Rectal smooth muscle tissue (tissue), 1 donor: ENCODE measurements around the gene TUBA4A.
A peak's percentile ranks its signal among the peaks of the same experiment; 100 is the strongest.

Source experiments
- H3K27ac ChIP-seq: one replicate; pipeline ENCODE4 v1.7.0; 2013; ENCODE audit warnings: low read depth, low read length, inconsistent platforms
- H3K27me3 ChIP-seq: one replicate; pipeline ENCODE4 v1.7.0; 2013; ENCODE audit warnings: low read length; ENCODE audit not compliant: control insufficient read depth, insufficient read depth
- H3K36me3 ChIP-seq: one replicate; pipeline ENCODE4 v1.7.0; 2013; ENCODE audit warnings: low read length; ENCODE audit not compliant: control insufficient read depth, insufficient read depth
- H3K4me1 ChIP-seq: one replicate; pipeline ENCODE4 v1.7.0; 2013; ENCODE audit warnings: low read length; ENCODE audit not compliant: control insufficient read depth, insufficient read depth
- H3K4me3 ChIP-seq: one replicate; pipeline ENCODE4 v1.7.0; 2013; ENCODE audit warnings: low read length
- H3K9ac ChIP-seq: one replicate; pipeline ENCODE4 v1.7.0; 2013; ENCODE audit warnings: low read length

The TUBA4A gene

DNA sequence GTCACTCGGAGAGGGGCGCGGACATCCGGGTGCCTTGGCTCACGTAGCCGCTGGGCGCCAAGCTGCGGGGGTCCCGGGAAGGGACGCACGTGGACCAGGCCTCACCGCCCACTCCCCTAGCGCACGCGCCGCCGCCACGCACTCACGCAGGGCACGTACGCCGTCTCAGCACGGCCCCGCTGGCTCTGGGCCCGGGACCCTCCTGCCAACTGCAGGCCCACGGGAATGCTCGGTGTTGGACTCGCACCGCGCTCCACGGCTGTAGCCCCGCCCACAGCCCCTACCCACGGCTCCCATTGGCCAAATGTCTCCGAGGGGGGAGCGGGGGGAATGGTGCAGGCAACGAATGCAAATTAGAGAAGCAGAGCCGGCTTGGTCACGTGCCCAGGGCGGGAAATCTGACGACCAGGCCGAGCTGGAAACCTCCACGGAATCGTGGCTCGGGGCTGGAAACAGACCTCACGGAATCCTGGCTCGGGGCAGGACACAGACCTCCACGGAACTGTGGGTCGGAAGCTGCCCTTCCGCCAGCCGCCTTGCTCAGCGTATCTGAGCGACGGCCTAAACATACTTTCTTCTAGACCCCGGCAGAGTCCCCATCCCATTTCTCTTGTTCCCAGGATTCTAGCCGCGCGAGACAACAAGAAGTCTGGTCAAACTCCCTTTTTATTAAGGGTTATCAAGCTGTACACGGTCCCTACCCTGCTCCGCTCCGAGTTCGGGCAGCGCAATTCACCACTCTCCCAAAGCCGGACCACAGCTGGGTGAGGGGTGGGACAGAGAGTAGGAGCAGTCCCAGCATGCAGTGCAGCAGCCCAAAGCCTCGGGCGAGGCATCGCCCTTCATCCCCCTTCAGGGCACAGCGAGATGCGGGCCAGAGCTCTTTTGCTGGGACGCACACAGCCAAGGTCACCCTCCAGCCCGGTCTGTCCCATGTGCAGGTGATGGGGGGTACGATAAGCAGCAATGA is 34.7 kb downstream of the TUBA4A start, which contains the start of gene ABCB6:
Gene ABCB6, minus strand, starts transcription at position 227 of the 970 bp plus-strand sequence. CDS start 285 bp downstream, outside the sequence.
- peak within 1 kb of the TSS; percentile 27 for H3K4me3 ChIP-seq
- H3K36me3 ChIP-seq: peaks cover 41% of the 10 kb centered on the region
- peak within 1 kb of the TSS; percentile 74 for H3K27ac ChIP-seq
- H3K4me1 ChIP-seq: peaks cover 12% of the 10 kb centered on the region
- no peaks in the 10 kb centered on the region for H3K27me3 ChIP-seq
- H3K9ac ChIP-seq: peak within 1 kb of the TSS; percentile 1

DNA sequence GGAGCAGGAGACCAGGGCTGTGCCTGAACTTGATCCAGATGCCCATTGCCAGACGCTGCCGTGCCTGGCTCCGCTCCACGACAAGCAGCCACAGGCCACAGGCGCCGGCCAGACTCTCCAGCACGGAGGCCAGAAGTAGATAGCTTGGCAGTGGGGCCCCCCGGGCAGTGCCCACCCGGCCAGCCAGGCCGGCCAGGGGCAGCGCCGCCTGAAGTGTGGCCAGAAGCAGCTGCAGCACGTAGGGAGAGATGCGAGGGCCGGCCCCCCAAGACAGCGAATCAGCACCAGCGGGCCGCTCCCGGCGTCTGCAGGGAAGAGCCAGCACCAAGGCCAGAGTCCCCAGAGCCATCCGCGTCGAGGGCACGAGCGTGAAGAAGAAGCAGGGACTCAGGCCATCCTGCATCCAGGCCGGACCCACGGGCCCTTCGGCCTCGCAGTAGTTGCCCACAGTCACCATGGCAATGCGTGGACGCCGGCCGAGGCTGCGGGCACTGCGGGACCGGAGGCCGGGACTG is 35.4 kb downstream of the TUBA4A start:
- no peaks in the 10 kb centered on the region for H3K27me3 ChIP-seq
- peak overlapping the region; percentile 27 for H3K4me3 ChIP-seq
- H3K4me1 ChIP-seq: peaks cover 12% of the 10 kb centered on the region
- H3K27ac ChIP-seq: peak overlapping the region; percentile 74
- no peak overlapping the region for H3K9ac ChIP-seq
- peaks cover 34% of the 10 kb centered on the region for H3K36me3 ChIP-seq

DNA sequence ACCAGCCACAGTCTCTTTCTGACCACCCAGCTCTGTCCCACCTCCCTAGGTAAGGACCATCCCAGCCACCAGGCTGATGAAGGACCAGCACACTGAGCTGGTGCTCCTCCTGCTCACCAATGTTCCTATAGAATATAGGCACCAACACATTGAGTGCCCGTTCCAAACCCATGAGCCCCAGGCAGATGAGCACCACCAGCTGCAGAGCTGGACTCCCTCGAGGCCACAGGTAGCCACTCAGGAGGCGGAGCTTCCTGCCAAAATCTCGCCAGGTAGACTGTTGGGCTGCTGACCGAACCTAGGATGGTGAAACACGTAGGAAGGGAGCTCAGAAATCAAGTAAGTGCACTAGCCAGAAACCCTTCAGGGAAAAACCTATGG is 37.2 kb downstream of the TUBA4A start:
- Histone ChIP-seq H3K4me1 (peaks cover 12% of the 10 kb centered on the region), H3K4me3 (no peak overlapping the region), H3K27ac (no peak overlapping the region), H3K36me3 (peaks cover 20% of the 10 kb centered on the region), H3K9ac (no peak overlapping the region), H3K27me3 (no peaks in the 10 kb centered on the region)

DNA sequence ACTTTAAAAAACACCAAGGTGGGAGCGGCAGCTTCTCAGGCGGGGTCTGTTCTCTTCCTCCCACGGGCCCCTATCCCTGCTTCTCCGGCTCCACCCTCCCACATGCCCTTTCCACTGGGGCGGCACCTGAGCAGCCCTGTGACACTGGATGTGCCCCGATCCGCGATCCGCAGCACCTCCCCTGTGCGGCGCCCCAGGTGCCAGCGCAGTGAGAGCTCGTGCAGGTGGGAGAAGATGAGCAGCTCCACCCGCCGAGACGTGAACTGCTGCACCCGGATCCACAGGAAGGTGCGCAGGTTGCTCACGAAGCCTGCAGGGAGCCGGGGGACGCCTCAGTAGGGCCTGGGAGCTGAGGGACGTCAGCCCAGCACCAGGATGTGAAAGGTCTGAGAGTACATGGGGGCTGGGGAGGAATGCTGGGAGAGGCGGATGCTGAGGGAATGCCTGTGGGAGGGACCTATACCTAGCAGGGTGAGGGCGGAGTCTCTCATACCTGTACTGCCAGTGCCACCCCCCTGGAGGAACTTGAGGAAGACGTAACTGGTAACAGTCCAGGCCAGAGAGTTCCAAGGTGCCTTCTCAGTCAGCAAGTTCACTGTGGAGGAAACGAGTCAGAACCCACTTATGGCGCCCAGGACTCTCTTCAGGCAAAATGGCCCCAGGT is 37.7 kb downstream of the TUBA4A start:
- Histone ChIP-seq H3K27ac (no peak overlapping the region), H3K4me3 (no peak overlapping the region), H3K9ac (no peak overlapping the region), H3K27me3 (no peaks in the 10 kb centered on the region), H3K4me1 (peaks cover 12% of the 10 kb centered on the region), H3K36me3 (peaks cover 15% of the 10 kb centered on the region)

- H3K4me1 ChIP-seq: peaks cover 11% of the 10 kb centered on the region
- H3K27ac ChIP-seq: no peak overlapping the region
- H3K4me3 ChIP-seq: no peak overlapping the region
- H3K36me3 ChIP-seq: peaks cover 11% of the 10 kb centered on the region
- no peak overlapping the region for H3K9ac ChIP-seq
- no peaks in the 10 kb centered on the region for H3K27me3 ChIP-seq
Observed at GRCh38 chr2:219214786-219215185, 38.9 kb downstream of the TUBA4A start.

DNA sequence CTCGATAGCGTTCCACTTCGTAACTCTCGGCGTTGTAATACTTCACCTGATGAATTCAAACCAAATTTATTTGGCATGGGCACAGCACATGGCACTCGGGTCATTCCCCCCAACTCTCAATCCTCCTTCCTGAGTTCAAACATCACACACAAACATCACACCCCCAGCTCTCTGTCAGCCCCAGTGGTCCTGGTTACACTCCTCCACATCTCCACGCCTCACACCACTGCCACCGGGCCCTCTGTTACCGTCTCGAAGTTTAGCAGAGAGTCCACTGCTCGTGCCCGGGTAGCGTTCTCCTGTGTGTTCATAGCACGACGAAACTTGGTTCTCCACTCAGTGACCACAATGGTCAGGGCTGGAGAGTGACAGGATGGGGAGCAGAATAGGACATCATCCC is 39.6 kb downstream of the TUBA4A start:
- Histone ChIP-seq H3K9ac (no peak overlapping the region), H3K36me3 (peaks cover 12% of the 10 kb centered on the region), H3K27ac (no peak overlapping the region), H3K4me1 (peaks cover 4% of the 10 kb centered on the region), H3K4me3 (no peak overlapping the region), H3K27me3 (no peaks in the 10 kb centered on the region)

GRCh38 chr2:219213486-219214071 is 40.1 kb downstream of the TUBA4A start:
- Histone ChIP-seq H3K27ac (no peak overlapping the region), H3K9ac (no peak overlapping the region), H3K27me3 (no peaks in the 10 kb centered on the region), H3K4me1 (peaks cover 3% of the 10 kb centered on the region), H3K4me3 (no peak overlapping the region), H3K36me3 (peaks cover 17% of the 10 kb centered on the region)

- H3K27me3 ChIP-seq: no peaks in the 10 kb centered on the region
- no peak overlapping the region for H3K27ac ChIP-seq
- H3K36me3 ChIP-seq: peaks cover 21% of the 10 kb centered on the region
- H3K9ac ChIP-seq: no peak overlapping the region
- peaks cover 3% of the 10 kb centered on the region for H3K4me1 ChIP-seq
- H3K4me3 ChIP-seq: no peak overlapping the region
Observed at GRCh38 chr2:219213026-219213415, 40.7 kb downstream of the TUBA4A start.

DNA sequence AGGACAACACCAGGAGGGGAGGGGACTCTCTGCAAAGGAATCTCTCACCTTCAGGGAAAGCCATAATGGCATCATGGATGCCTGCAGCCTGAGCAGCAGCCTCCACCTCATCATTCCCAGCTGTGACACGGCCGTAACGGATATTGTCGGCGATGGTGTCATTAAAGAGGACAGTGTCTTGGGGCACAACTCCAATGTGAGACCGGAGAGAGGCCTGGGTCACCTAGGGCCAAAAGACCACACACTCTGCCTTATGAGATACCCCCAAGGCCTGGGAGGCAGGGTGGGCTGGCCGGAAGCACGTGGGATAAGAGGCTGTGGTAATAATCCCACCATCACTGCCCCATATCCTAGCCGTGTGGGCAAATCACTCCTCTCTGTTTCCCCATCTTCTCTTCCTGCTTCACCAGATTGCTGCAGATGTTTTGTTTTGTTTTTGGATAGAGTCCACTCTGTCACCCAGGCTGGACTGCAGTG is 42.8 kb downstream of the TUBA4A start:
- Histone ChIP-seq H3K36me3 (peaks cover 21% of the 10 kb centered on the region), H3K4me1 (peaks cover 12% of the 10 kb centered on the region), H3K4me3 (no peak overlapping the region), H3K9ac (no peak overlapping the region), H3K27ac (no peak overlapping the region), H3K27me3 (no peaks in the 10 kb centered on the region)

GRCh38 chr2:219210196-219210885 is 43.4 kb downstream of the TUBA4A start:
- Histone ChIP-seq H3K4me3 (no peak overlapping the region), H3K27me3 (no peaks in the 10 kb centered on the region), H3K4me1 (peaks cover 12% of the 10 kb centered on the region), H3K9ac (no peak overlapping the region), H3K36me3 (peaks cover 21% of the 10 kb centered on the region), H3K27ac (no peak overlapping the region)

DNA sequence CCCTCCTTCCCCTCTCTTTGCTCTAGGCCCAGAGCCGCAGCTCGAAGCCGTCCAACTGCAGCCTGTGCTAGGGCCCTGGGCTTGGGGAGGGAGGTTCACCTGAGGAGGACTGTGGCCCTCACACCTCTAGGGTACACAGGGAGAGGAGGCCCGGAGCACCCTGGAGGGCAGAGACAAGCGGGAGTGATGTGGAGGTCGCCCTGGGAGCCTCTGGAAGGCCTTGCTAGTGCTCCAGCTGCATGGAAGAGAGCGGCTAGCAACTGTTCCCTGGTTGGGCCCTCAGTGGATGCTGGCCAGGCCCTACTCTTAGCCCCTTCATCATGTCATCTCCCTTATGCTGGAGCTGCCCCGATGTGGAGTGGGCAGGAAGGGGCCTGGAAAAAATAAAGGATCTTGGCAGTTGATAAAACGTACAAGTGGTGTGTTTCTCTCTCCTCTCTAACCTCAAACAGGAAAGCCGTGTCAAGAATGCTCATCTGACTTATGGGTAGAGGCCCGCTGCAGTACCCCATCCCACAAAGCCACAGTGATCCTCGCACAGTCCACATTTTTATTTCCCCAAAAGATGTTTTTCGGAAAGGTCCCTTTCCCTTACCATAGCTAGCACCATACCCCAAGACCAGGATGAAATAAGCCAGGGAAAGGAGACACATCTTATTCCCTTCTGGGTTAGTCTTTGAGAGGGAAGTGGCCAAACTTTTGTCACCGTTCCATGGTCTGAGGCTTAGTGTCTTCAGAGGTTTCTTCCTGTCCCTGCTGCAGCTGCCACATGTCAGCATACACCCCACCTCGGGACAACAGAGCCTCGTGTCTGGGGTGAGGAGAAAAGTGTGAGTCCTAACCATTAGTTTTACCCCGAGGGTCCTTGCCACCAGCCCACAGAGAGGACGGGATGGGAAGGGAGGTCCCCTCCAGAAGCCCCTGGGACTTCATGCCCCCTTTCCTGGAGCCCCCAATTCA is 44.2 kb downstream of the TUBA4A start:
- Histone ChIP-seq H3K4me1 (peaks cover 12% of the 10 kb centered on the region), H3K36me3 (peaks cover 17% of the 10 kb centered on the region), H3K27me3 (no peaks in the 10 kb centered on the region), H3K9ac (no peak overlapping the region), H3K4me3 (no peak overlapping the region), H3K27ac (no peak overlapping the region)
